ENCODE data around the gene PTBP1.

- TF ChIP-seq CTCF (IDR thresholded peaks at IDR 0.05) (no peak), EZH2 (IDR thresholded peaks at IDR 0.05) (no peak), EZH2phosphoT487 (IDR thresholded peaks at IDR 0.05) (no peak)
Observed at GRCh38 chr19:812747-813218, 15.5 kb downstream of the PTBP1 start.

All from neural progenitor cell (in vitro differentiated cells).